SHP77 (cell line): ENCODE data around the gene MIGA1.

ENCODE experiments used
- DNase-seq, 2 experiments: peaks; one replicate each; lab custom pipeline; 2025; lab: John Stamatoyannopoulos, UW

The MIGA1 gene

DNA sequence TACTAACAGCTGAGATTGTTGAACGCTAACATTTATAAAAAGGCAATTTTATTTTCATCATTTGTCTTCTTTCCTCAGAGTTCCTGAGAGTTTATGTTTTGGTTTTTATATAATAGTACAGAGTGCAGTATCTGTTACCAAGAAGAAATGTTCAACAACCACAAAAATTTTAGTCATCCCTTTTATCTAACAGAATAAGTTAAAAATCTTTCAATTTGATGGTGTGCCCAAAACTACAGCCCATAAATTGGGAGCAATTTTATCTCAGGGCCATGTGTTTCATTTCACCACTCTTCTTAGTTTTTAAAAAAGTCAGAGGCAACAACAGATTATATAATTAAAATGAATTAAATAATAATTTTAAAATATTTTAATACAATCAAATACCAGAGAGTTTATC lies 146.1 kb downstream of the MIGA1 start:
- no peak for DNase-seq

DNA sequence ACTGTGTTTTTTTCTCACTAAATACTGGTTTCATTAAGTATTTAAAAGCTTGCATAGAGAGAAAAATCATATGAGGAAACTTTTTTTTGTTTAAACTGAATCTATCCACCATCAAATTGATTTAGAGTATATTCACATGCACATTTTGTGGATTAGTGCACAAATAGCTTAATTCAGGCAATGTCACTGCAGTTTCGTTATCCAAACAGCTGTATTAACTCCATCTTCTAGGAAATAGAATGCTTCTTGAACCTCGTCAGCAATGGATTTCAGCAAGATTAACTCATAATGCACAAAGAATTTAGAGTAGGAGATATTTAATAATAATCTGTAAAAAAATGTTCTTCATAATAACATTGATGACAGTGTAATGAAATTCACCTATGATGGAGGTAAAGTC lies 146.5 kb downstream of the MIGA1 start:
- no peak for DNase-seq

DNA sequence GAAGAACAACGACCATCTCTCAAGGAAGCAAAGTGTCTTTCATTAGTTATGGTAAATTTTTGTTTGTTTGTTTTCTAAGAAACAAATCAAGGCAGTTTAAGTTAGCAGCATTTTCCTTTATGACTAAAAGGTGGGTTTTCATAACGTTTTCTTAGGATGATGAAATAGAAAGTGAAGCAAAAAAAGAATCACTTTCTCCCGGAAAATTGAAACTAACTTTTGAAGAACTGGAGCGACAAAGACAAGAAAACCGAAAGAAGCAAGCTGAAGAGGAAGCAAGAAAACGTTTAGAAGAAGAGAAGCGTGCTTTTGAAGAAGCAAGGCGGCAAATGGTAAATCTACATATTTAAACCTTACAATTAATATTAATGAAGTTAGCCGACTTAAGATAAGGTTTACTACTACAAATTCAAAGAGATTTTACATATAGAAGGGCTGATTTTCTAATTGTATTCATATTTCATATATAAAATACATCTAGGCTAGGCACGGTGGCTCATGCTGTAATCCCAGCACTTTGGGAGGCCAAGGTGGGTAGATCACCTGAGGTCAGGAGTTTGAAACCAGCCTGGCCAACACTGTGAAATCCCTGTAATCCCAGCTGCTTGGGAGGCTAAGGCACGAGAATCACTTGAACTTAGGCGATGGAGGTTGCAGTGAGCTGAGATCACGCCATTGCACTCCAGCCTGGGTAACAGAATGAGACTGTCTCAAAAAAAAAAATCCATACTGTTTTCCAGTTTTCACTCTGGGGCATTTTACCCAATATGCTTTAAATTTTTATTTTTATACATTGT lies 147.3 kb downstream of the MIGA1 start:
- no peak for DNase-seq

DNA sequence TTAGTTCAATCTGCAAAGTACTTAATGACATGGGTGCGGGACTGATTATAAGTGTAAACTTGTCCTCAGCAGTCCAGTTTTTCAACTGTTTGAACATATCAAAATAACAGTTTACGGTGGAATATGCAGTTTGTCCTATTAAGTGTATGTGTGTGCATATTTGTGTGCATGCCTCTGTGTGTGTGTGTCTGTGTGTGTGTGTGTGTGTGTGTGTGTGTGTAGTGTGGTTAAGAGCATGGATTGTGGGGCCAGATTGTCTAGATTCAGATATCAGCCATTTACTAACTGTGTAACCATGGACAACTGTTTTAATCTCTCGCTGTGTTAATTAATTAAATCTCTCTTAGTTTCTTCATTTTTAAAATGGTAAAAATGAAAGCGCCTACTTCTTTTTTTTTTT lies 148.0 kb downstream of the MIGA1 start:
- no peak for DNase-seq
